SK-N-SH (cell line): ENCODE results near the gene SLC6A9. TPM values are rescaled to one million over a fixed set of nuclear protein-coding genes. Genes with fewer than 3 reads are reported as not detected.

Source experiments
- CTCF ChIA-PET: fragments of 300-600, 350-600 bp; formaldehyde crosslinking; extraction: SDS; loops from one replicate; lab custom pipeline; 2021; lab: Yijun Ruan, JAX
- POLR2A ChIA-PET: fragments of 350-600 bp; sonication (Branson Sonifier 250); formaldehyde crosslinking; extraction: SDS; loops from one replicate; lab custom pipeline; 2020; ENCODE audit warnings: antibody characterized with exemption, inconsistent platforms; lab: Yijun Ruan, JAX
- DNase-seq: peaks from one replicate; pipeline ENCODE4 v3.0.0; 2012
- H2AFZ ChIP-seq: fragments of 200-600 bp; sonication (generic); 2 replicates; pipeline ENCODE4 v1.8.1; 2016; ENCODE audit warnings: antibody characterized with exemption, mild to moderate bottlenecking, low read depth
- H3F3A ChIP-seq: fragments of 200-600 bp; sonication (generic); replicated peaks from 2 replicates; pipeline ENCODE3; 2016; ENCODE audit warnings: antibody characterized with exemption, mild to moderate bottlenecking; ENCODE audit not compliant: insufficient read depth
- H3K27ac ChIP-seq, 2 experiments: fragments of 200-500 bp in 1 of 2; fragments of 200-600 bp in 1 of 2; sonication (Bioruptor generic) in 1 of 2; sonication (generic), shearing (Covaris generic) in 1 of 2; 2 replicates each; pipeline versions ENCODE4 v1.5.1 to v1.6.1; 2014 to 2016; ENCODE audit warnings: low read depth in 2 of 2, inconsistent platforms in 1 of 2, low read length in 1 of 2, mild to moderate bottlenecking in 1 of 2, mixed read lengths in 1 of 2
- H3K27me3 ChIP-seq: fragments of 200-600 bp; sonication (generic), shearing (Covaris generic); 2 replicates; pipeline ENCODE4 v1.6.1; 2016; ENCODE audit warnings: mixed run types; ENCODE audit not compliant: insufficient read depth
- H3K36me3 ChIP-seq, 2 experiments: fragments of 200-500 bp in 1 of 2; fragments of 200-600 bp in 1 of 2; sonication (Bioruptor generic) in 1 of 2; sonication (generic) in 1 of 2; replicated peaks in 1 of 2; 2 replicates each; pipeline versions ENCODE3 to v1.5.1; 2014 to 2016; ENCODE audit warnings: low read length in 1 of 2, mild to moderate bottlenecking in 1 of 2; ENCODE audit not compliant: insufficient read depth in 2 of 2, control insufficient read depth in 1 of 2
- H3K4me1 ChIP-seq, 2 experiments: fragments of 200-500 bp in 1 of 2; fragments of 200-600 bp in 1 of 2; sonication (Bioruptor generic) in 1 of 2; sonication (generic), shearing (Covaris generic) in 1 of 2; 2 replicates each; pipeline versions ENCODE4 v1.5.1 to v1.6.1; 2014 to 2016; ENCODE audit warnings: low read depth in 1 of 2, low read length in 1 of 2, mixed run types in 1 of 2; ENCODE audit not compliant: insufficient read depth in 2 of 2, control insufficient read depth in 1 of 2
- H3K4me2 ChIP-seq: fragments of 200-600 bp; sonication (generic), shearing (Covaris generic); 2 replicates; pipeline ENCODE4 v1.6.1; 2017; ENCODE audit warnings: mixed run types
- H3K4me3 ChIP-seq, 2 experiments: fragments of 200-500 bp in 1 of 2; fragments of 200-600 bp in 1 of 2; sonication (Bioruptor generic) in 1 of 2; sonication (generic), shearing (Covaris generic) in 1 of 2; 2 replicates each; pipeline versions ENCODE4 v1.5.1 to v1.8.1; 2014 to 2016; ENCODE audit warnings: low read depth in 2 of 2, inconsistent platforms in 1 of 2, low read length in 1 of 2, mild to moderate bottlenecking in 1 of 2, mixed read lengths in 1 of 2, moderate library complexity in 1 of 2
- H3K79me2 ChIP-seq: fragments of 200-600 bp; sonication (generic); 2 replicates; pipeline ENCODE4 v1.8.1; 2017; ENCODE audit warnings: mild to moderate bottlenecking; ENCODE audit not compliant: insufficient read depth
- H3K9ac ChIP-seq: fragments of 200-600 bp; sonication (generic); 2 replicates; pipeline ENCODE4 v1.6.1; 2017; ENCODE audit warnings: mixed run types
- H3K9me2 ChIP-seq: fragments of 200-600 bp; sonication (generic); 2 replicates; pipeline ENCODE4 v1.6.1; 2017; ENCODE audit warnings: mixed run types
- H3K9me3 ChIP-seq: fragments of 200-600 bp; sonication (generic); 2 replicates; pipeline ENCODE4 v1.6.1; 2017; ENCODE audit warnings: mixed run types, mild to moderate bottlenecking, moderate library complexity
- H4K20me1 ChIP-seq: fragments of 200-600 bp; sonication (generic); 2 replicates; pipeline ENCODE4 v1.6.1; 2017; ENCODE audit warnings: mild to moderate bottlenecking, mixed run types; ENCODE audit not compliant: insufficient read depth
- EP300 ChIP-seq, 2 experiments: IDR thresholded peaks; 2 replicates each; pipeline versions ENCODE4 v1.4.0 to v1.6.1; 2012; ENCODE audit warnings: borderline replicate concordance in 1 of 2, low read depth in 1 of 2, low read length in 1 of 2
- EZH2phosphoT487 ChIP-seq: fragments of 200-600 bp; sonication (generic); IDR thresholded peaks from 2 replicates; pipeline ENCODE4 v1.6.1; 2017; ENCODE audit warnings: low read depth, mixed run types, mild to moderate bottlenecking, antibody characterized with exemption, moderate library complexity, borderline replicate concordance
- FOSL2 ChIP-seq: IDR thresholded peaks from 2 replicates; pipeline ENCODE4 v1.4.0; 2012; ENCODE audit warnings: low read depth, mild to moderate bottlenecking, moderate library complexity, borderline replicate concordance
- FOXM1 ChIP-seq: IDR thresholded peaks from 2 replicates; pipeline ENCODE4 v1.4.0; 2012; ENCODE audit warnings: low read depth, mild to moderate bottlenecking
- GATA2 ChIP-seq: sonication (generic); formaldehyde crosslinking; IDR thresholded peaks from 2 replicates; pipeline ENCODE4 v1.5.0; 2020; ENCODE audit warnings: mild to moderate bottlenecking, missing genetic modification reagents
- JUND ChIP-seq: IDR thresholded peaks from 2 replicates; pipeline ENCODE4 v1.4.0; 2012
- MXI1 ChIP-seq: IDR thresholded peaks from 2 replicates; pipeline ENCODE4 v1.6.1; 2012; ENCODE audit warnings: mild to moderate bottlenecking, low read depth, low read length, improper control_type of control experiment
- NFIC ChIP-seq: IDR thresholded peaks from 2 replicates; pipeline ENCODE4 v1.4.0; 2012; ENCODE audit warnings: borderline replicate concordance
- NRF1 ChIP-seq: IDR thresholded peaks from 2 replicates; pipeline ENCODE4 v1.6.1; 2012; ENCODE audit warnings: low read depth, mild to moderate bottlenecking, low read length
- POLR2AphosphoS5 ChIP-seq: IDR thresholded peaks from 2 replicates; pipeline ENCODE4 v1.6.1; 2012; ENCODE audit warnings: low read depth, low read length
- RAD21 ChIP-seq: IDR thresholded peaks from 2 replicates; pipeline ENCODE4 v1.6.1; 2012; ENCODE audit warnings: mild to moderate bottlenecking, low read length
- RCOR1 ChIP-seq: fragments of 150-350 bp; IDR thresholded peaks from 2 replicates; pipeline ENCODE4 v1.6.1; 2017; ENCODE audit warnings: antibody characterized with exemption, low read length
- REST ChIP-seq: IDR thresholded peaks from 2 replicates; pipeline ENCODE4 v1.6.1; 2012; ENCODE audit warnings: mild to moderate bottlenecking, low read depth, low read length, moderate library complexity
- SMC3 ChIP-seq: IDR thresholded peaks from 2 replicates; pipeline ENCODE4 v1.6.1; 2012; ENCODE audit warnings: low read depth, low read length, improper control_type of control experiment
- TAF1 ChIP-seq: IDR thresholded peaks from 2 replicates; pipeline ENCODE4 v1.6.1; 2012; ENCODE audit warnings: low read depth, mild to moderate bottlenecking, low read length, moderate library complexity, borderline replicate concordance
- TCF12 ChIP-seq: IDR thresholded peaks from 2 replicates; pipeline ENCODE4 v1.4.0; 2012
- USF2 ChIP-seq: fragments of 150-350 bp; IDR thresholded peaks from 2 replicates; pipeline ENCODE4 v1.6.1; 2017; ENCODE audit warnings: antibody characterized with exemption, low read length, low read depth, borderline replicate concordance
- WGBS: methylation state at CpG from one replicate; pipeline ENCODE4 v1.1.6; 2017; ENCODE audit warnings: low lambda C conversion rate; 5-methylcytosine and 5-hydroxymethylcytosine counted together
- polyA plus RNA-seq, 3 experiments: library from polyadenylated mRNA; depleted of rRNA; stranded (reverse); fragments of >200 nt; gene quantifications; 2 replicates each; pipeline ENCODE4 v1.2.3, GENCODE V29; 2012
- TF ChIP-seq, protein P1 (sequence below): IDR thresholded peaks from 2 replicates; pipeline ENCODE4 v1.4.0; 2012; ENCODE audit warnings: low read depth, borderline replicate concordance
- TF ChIP-seq, protein P2 (sequence below): fragments of 200-600 bp; sonication (generic); IDR thresholded peaks from 2 replicates; pipeline ENCODE4 v1.6.1; 2017; ENCODE audit warnings: antibody characterized with exemption, mild to moderate bottlenecking, moderate library complexity
- TF ChIP-seq, protein P3 (sequence below): IDR thresholded peaks from 2 replicates; pipeline ENCODE4; 2012

Gene SLC6A9
- polyA plus RNA-seq, 1 of the 3 experiments (the other 2 are of a cell fraction) = 3.9 TPM

GRCh38 chr1:44061857-44062256, 30.6 kb upstream of the SLC6A9 start (continued):
- TF ChIP-seq GATA2 (no peak), MXI1 (no peak)
- TF ChIP-seq, protein P1, sequence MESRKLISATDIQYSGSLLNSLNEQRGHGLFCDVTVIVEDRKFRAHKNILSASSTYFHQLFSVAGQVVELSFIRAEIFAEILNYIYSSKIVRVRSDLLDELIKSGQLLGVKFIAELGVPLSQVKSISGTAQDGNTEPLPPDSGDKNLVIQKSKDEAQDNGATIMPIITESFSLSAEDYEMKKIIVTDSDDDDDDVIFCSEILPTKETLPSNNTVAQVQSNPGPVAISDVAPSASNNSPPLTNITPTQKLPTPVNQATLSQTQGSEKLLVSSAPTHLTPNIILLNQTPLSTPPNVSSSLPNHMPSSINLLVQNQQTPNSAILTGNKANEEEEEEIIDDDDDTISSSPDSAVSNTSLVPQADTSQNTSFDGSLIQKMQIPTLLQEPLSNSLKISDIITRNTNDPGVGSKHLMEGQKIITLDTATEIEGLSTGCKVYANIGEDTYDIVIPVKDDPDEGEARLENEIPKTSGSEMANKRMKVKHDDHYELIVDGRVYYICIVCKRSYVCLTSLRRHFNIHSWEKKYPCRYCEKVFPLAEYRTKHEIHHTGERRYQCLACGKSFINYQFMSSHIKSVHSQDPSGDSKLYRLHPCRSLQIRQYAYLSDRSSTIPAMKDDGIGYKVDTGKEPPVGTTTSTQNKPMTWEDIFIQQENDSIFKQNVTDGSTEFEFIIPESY = no peak

DNA sequence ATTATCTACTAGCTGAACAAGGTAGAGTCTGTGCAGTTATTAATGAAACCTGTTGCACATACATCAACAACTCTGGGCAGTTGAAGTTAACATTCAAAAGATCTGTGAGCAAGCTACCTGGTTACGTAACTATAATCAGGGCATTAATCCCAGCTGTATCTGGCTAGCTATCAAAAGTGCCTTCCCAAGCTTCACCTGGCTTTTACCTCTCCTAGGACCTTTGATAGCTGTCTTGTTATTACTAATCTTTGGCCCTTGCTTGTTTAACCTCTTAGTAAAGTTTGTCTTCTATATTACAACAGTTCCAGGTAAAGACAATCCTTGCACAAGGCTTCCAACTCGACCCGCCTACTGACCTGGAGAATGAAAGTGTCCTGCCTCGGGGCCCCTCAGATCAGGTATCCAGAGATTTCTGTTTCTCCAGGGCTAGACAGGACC, 29.6 kb upstream of the SLC6A9 start:
- no peaks in the 10 kb centered on the region for H3F3A ChIP-seq
- no peaks in the 10 kb centered on the region for H3K9me2 ChIP-seq
- H3K36me3 ChIP-seq = no peaks in the 10 kb centered on the region
- WGBS = 88% methylated on average over 4 of the region's 4 CpGs
- ChIA-PET POLR2A (no interaction called here), CTCF (interaction anchor here (1.9 kb wide), 1 partner anchor 13 kb away, joined by 7 read pairs; no protein-coding TSS in a partner anchor)
- no peak overlapping the region for H3K4me2 ChIP-seq
- no peak overlapping the region for H3K9ac ChIP-seq
- no peaks in the 10 kb centered on the region for H4K20me1 ChIP-seq
- H3K27me3 ChIP-seq = no peaks in the 10 kb centered on the region
- no peak for DNase-seq
- no peaks in the 10 kb centered on the region for H3K4me1 ChIP-seq
- TF ChIP-seq SMC3 = no peak
- no peak for TF ChIP-seq JUND
- TF ChIP-seq TCF12 = no peak
- no peak for TF ChIP-seq EZH2phosphoT487
- no peak for TF ChIP-seq RCOR1
- TF ChIP-seq, protein P2, sequence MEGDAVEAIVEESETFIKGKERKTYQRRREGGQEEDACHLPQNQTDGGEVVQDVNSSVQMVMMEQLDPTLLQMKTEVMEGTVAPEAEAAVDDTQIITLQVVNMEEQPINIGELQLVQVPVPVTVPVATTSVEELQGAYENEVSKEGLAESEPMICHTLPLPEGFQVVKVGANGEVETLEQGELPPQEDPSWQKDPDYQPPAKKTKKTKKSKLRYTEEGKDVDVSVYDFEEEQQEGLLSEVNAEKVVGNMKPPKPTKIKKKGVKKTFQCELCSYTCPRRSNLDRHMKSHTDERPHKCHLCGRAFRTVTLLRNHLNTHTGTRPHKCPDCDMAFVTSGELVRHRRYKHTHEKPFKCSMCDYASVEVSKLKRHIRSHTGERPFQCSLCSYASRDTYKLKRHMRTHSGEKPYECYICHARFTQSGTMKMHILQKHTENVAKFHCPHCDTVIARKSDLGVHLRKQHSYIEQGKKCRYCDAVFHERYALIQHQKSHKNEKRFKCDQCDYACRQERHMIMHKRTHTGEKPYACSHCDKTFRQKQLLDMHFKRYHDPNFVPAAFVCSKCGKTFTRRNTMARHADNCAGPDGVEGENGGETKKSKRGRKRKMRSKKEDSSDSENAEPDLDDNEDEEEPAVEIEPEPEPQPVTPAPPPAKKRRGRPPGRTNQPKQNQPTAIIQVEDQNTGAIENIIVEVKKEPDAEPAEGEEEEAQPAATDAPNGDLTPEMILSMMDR = no peak
- no peak for TF ChIP-seq USF2
- no peak for TF ChIP-seq NRF1
- TF ChIP-seq FOSL2 = no peak
- TF ChIP-seq TAF1 = no peak
- no peak for TF ChIP-seq POLR2AphosphoS5
- TF ChIP-seq, protein P1 = no peak
- TF ChIP-seq RAD21 = no peak
- TF ChIP-seq FOXM1 = no peak
- no peak for TF ChIP-seq NFIC
- no peak for TF ChIP-seq EP300 (IDR thresholded peaks at IDR 0.05; ENCODE audit: borderline replicate concordance in 1 of 2, low read depth in 1 of 2, low read length in 1 of 2)
- TF ChIP-seq, protein P3, sequence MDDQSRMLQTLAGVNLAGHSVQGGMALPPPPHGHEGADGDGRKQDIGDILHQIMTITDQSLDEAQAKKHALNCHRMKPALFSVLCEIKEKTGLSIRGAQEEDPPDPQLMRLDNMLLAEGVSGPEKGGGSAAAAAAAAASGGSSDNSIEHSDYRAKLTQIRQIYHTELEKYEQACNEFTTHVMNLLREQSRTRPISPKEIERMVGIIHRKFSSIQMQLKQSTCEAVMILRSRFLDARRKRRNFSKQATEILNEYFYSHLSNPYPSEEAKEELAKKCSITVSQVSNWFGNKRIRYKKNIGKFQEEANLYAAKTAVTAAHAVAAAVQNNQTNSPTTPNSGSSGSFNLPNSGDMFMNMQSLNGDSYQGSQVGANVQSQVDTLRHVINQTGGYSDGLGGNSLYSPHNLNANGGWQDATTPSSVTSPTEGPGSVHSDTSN = no peak
- no peak for TF ChIP-seq REST
- H3K79me2 ChIP-seq = no peaks in the 10 kb centered on the region
- no peak overlapping the region for H3K4me3 ChIP-seq
- no peaks in the 10 kb centered on the region for H3K9me3 ChIP-seq
- H3K27ac ChIP-seq = no peak overlapping the region
- no peak overlapping the region for H2AFZ ChIP-seq
